HG02610 (cell line): ENCODE data around the gene UBE2J2.

Source experiments
- ATAC-seq: cut with Tn5 transposase; IDR thresholded peaks from one replicate; pipeline ENCODE4 v1.9.1; 2021; ENCODE audit warnings: mild to moderate bottlenecking, moderate library complexity; ENCODE audit not compliant: unreplicated experiment

UBE2J2 gene

GRCh38 chr1:1230656-1231399 lies 42.8 kb downstream of the UBE2J2 start:
- no peak for ATAC-seq

- no peak for ATAC-seq
These were observed 43.9 kb downstream of the UBE2J2 start for GRCh38 chr1:1229770-1230169.

GRCh38 chr1:1228596-1229321 lies 44.9 kb downstream of the UBE2J2 start:
- no peak for ATAC-seq

GRCh38 chr1:1228187-1228586 lies 45.5 kb downstream of the UBE2J2 start:
- no peak for ATAC-seq

DNA sequence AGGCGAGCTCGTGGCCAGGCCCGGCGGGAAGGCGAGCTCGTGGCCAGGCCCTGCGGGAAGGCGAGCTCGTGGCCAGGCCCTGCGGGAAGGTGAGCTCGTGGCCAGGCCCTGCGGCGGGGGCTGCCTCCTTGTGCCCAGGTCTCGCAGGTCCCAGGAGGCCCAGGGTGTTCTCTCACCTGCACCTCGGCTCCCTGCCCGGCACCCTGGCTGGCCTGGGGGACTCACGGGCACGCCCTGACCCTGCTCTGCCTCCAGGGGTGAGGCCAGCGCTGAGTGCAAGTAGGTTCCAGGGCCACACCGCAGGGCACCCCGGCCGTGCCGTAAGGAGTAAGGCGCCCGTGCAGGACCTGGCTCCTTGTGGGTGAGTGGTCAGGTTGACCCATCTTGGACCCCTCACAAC lies 46.3 kb downstream of the UBE2J2 start:
- no peak for ATAC-seq

DNA sequence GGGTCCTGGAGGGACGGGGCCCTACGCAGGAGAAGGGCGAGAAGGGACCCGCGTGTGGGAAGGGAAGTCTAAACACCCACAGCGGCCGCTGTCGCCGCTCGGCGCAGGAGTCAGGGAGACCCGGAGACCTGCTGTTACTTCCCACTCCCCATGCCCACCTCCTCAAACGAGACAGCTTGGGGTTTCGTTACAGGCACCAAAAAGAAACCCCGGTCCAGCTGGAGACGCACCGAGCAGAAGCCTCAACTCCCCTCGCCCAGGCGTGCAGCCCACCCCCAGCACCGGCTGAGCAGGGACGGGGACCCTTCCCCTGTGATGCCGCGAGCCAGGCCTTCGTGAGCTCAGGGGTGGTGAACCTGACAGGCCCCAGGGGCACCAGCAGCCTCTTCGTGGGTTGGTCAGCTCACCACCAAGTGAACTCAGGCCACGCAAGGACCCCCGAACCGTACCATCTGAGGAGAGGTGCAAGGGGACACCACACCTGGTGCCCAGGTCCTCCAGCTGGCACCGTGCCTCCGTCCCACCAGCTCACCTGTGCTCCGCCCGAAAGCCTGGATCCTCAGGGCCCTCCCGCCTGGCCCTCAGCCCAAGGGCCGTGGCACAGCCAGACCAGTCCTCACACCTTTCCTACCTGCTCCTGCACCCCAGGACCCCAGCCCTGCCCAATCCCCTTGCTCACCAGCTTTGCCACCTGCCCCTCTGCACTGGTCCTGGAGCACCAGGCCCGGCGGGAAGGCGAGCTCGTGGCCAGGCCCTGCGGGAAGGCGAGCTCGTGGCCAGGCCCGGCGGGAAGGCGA lies 46.9 kb downstream of the UBE2J2 start:
- ATAC-seq = no peak

GRCh38 chr1:1225913-1226312 lies 47.7 kb downstream of the UBE2J2 start:
- no peak for ATAC-seq

GRCh38 chr1:1225238-1225845 lies 48.3 kb downstream of the UBE2J2 start:
- no peak for ATAC-seq

DNA sequence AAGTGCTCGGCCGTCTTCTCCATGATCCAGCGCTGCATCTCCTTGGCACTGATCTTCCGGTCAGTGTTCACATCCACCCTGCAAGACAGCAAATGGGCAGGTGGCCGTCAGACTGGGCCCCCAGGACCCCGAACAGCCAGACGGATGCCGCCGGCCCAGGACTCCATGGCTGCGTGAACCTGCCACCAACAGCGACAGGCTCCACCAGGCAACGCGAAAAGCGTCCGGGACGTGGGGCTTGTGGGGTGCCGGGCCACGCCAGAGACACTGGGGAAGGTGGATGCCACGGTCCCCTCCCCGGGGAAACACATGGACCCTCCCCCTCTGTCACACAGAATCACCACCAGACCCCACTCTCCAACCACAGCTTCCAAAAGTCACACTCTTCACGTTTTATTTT lies 49.8 kb downstream of the UBE2J2 start:
- ATAC-seq = no peak

DNA sequence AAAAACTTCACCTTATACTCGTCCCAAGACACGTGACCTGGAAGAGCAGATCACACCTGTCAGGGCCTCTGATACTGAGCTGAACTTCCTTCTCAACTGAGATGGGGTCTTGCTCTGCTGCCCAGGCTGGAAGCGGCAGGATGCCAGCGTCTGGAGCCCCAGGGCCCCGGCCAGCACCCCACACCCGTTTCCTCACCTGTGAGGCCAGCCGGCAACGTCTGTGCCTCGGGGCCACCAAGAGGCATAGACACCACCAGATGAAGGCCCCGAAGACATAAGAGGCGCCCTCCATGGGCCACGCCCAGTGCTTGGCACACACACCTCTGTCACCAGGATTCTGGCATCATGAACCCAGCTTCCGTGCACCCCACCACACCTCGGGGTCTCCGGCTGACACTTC lies 50.3 kb downstream of the UBE2J2 start:
- ATAC-seq = no peak

DNA sequence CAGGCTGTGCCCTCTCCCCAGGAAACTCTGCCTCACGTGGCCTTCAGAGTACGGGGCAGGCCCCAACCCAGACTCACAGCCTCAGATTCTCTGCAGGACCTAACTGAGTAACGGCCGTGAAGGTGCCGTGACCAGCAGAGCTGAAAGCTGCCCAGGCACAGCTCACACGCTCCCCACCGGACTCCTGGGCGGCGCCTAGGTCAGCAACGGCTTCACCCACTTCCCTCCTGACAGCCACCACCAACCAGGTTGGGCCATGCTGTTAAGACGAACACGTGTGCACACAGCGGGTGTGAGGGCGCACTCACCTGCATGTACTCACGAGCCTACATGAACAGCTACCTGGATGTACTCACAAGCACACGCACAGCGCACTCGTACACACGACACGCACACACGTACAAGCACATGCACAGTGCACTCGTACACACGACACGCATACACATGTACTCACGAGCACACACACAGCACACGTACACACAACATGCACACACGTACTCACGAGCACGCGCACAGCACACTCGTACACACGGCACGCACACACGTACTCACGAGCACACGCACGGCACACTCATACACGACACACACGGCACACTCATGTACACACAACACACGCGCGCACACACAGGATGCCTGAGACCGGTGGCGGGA lies 51.0 kb downstream of the UBE2J2 start:
- no peak for ATAC-seq

DNA sequence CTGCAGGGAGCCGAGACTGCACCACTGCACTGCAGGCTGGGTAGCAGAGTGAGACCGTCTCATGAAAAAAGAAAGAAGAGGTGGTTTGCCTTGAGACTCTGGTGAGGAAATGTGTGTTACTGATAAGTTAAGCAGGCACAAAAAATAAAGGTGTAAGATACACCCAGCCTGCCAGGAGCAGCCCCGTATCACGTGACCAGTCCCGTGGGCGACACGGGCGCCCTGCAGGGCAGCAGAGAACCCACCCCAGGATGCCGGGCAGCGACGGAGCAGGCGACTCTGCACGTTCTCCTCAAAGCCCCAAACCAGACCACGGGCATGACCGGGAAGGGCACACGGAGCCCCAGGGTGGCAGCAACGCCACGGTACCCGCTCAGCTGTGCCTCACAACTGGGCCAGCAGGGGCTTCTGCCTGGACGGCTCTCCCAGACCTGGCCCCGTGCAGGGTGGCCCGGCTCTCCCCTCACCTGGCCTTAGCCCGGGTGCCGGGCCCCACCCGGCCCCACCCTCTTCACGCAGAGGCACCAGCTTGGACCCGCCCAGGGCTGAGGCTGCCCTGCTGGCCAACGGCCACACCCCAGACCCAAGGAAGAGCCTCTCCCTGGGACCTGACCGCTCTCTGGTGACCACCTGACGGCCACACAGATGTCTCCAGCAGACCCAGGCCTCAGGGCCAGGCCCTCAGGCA lies 51.6 kb downstream of the UBE2J2 start:
- ATAC-seq = no peak

DNA sequence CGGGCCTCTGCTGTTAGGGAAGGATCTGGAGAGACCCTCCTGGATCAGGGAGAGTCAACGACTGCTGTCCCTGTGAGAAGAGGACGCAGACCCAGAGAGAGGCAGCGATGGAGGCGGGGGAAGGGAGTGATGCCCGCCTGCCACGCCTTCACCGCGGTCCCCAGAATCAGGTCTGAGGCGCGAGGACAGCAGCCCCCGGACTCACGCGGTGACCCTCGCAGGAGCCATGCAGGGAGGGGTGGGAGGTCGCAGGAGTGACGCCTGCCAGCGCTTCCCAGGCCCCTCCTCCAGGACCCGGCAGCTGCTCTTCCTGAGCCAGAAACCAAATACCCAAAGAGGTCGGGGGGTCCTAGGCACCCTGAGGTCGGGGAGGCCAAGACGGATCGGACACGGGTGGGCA lies 53.5 kb downstream of the UBE2J2 start:
- no peak for ATAC-seq

DNA sequence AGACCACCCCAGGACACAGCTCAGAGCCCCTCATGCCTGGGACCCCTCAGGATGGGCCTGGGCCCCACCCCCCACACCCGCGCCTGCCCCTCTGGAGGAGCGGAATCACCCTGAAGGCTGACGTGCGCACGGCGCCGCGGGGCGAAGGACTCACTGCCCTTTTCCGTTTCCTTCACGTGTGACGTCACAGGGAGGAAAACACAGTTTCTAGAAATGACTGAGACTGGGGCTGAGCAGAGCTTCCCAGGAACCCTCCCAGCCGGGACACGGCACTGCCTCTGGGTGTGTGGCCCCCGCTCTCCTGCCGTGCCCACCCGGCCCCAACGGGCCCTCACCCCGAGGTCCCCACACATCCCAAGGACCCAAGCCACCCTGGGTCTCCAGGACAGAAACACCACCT lies 54.3 kb downstream of the UBE2J2 start:
- no peak for ATAC-seq

DNA sequence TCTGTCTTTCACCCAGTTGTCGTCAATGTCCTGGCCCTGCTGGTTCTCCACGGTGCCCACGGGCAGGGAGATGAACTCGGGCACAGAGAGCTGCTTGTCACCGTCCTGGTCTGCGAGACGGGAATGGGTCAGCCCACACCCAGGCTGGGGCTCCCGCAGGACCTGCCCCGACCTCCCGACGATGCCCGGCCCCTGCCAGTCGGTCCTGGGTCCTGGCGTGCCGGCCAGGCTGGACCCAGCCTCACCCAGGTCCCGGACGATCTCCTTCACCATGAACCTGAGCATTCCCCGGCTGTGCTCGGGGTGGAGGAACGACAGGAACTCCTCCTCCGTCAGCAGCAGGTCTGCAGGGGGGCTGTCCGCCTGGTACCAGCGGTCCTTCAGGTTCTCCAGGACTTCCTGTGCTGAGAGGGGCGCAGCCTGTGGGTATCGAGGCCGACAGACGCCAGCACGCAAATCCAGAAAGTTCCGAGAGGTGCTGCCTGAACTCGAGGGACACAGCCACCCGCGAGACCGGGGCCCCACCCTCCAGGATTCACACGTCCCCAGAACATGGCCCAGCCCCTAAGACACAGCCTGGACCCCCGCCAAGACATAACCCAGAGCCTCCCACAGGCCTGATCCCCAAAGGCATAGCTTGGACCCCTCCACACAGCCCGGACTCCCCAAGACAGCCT lies 55.0 kb downstream of the UBE2J2 start:
- no peak for ATAC-seq

DNA sequence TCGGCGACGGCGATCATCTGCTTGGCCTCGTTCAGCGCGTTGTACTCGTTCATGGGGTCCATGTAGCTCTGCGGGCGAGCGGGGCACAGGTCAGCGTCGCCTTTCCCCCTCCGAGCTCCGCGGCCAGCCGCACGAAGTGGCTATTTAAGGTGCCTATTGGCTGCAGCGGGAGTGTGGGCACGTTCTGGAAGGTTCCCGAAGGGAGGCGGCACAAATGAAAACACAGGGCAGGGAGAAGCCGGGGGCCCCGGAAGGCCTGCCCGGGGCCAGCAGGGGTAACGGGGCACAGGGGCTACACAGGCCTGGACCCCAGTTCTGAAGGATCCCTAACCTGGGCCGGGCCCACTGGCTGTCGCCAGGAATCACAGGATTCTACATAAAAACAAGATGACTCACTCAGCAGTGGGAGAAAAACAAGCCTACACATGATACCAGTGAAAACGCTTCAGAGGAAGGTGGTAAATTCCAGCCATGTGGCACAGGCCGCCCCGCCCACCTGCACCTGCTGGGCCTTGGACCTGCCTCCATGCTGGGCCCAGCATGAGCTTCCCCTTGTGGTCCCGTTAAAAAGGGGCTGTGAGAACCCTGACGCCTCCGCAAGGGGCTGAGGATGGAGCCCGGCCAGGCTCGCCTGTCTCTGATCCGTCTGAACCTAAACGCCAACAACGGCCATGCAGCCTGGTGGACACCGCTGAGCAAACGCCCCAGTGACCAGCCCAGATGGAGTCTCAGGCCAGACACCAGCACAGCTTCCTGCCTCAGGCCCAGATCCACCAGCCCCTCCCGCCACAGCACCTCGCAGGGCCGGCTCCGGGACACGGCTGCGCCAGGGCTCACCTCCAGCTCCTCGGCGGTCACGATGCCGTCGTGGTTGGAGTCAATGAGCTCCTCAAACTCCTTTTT lies 55.8 kb downstream of the UBE2J2 start:
- no peak for ATAC-seq

- no peak for ATAC-seq
These were observed 56.7 kb downstream of the UBE2J2 start for GRCh38 chr1:1216770-1217620.
